SK-N-SH treated with all-trans-retinoic acid at 6 μM for 48 hours (cell line): ENCODE data around the gene GLRX5.

Experiments used
- ARNTL ChIP-seq: fragments of 450-650 bp; formaldehyde crosslinking; IDR thresholded peaks from 2 replicates; pipeline ENCODE4 v1.5.0; 2020; ENCODE audit warnings: low read depth, mild to moderate bottlenecking, moderate library complexity, borderline replicate concordance
- ESRRG ChIP-seq: fragments of 250-450 bp; sonication (Bioruptor Pico); IDR thresholded peaks from 2 replicates; pipeline ENCODE4 v1.6.1; 2021; ENCODE audit warnings: mild to moderate bottlenecking
- OSR1 ChIP-seq: fragments of 250-450 bp; sonication (Bioruptor Pico); IDR thresholded peaks from 2 replicates; pipeline ENCODE4 v1.8.0; 2022; ENCODE audit warnings: moderate library complexity, mild to moderate bottlenecking, inconsistent platforms
- PATZ1 ChIP-seq: fragments of 250-450 bp; sonication (Bioruptor Pico); IDR thresholded peaks from 2 replicates; pipeline ENCODE4 v1.8.0; 2020; ENCODE audit warnings: mild to moderate bottlenecking, moderate library complexity, borderline replicate concordance
- PPARA ChIP-seq: fragments of 250-450 bp; sonication (Bioruptor Pico); IDR thresholded peaks from 2 replicates; pipeline ENCODE4 v1.5.0; 2020; ENCODE audit warnings: mild to moderate bottlenecking, borderline replicate concordance
- RARB ChIP-seq: fragments of 250-450 bp; sonication (Bioruptor Pico); IDR thresholded peaks from 2 replicates; pipeline ENCODE4 v1.8.0; 2021; ENCODE audit warnings: mild to moderate bottlenecking, moderate library complexity
- TCF4 ChIP-seq: fragments of 250-450 bp; sonication (Bioruptor Pico); IDR thresholded peaks from 2 replicates; pipeline ENCODE4 v1.8.0; 2021; ENCODE audit warnings: mild to moderate bottlenecking, moderate library complexity, borderline replicate concordance
- TOX ChIP-seq: fragments of 250-450 bp; sonication (Bioruptor Pico); IDR thresholded peaks from 2 replicates; pipeline ENCODE4 v1.8.0; 2021; ENCODE audit warnings: mild to moderate bottlenecking, moderate library complexity, borderline replicate concordance
- ZFP3 ChIP-seq: fragments of 250-450 bp; sonication (Bioruptor Pico); IDR thresholded peaks from 2 replicates; pipeline ENCODE4 v1.5.0; 2020; ENCODE audit warnings: mild to moderate bottlenecking, moderate library complexity
- ZFP30 ChIP-seq: fragments of 450-650 bp; formaldehyde crosslinking; IDR thresholded peaks from 2 replicates; pipeline ENCODE4 v1.5.0; 2022; ENCODE audit warnings: mild to moderate bottlenecking, moderate library complexity
- ZNF70 ChIP-seq: fragments of 450-650 bp; formaldehyde crosslinking; IDR thresholded peaks from 2 replicates; pipeline ENCODE4 v1.5.0; 2020; ENCODE audit warnings: mild to moderate bottlenecking, moderate library complexity
- TF ChIP-seq, protein P1 (sequence below): fragments of 250-450 bp; sonication (Bioruptor Pico); IDR thresholded peaks from 2 replicates; pipeline ENCODE4 v1.5.1; 2021; ENCODE audit warnings: mild to moderate bottlenecking, moderate library complexity

- TF ChIP-seq RARB (CRISPR knock-in tag), result no peak
- no peak for TF ChIP-seq OSR1 (CRISPR knock-in tag)
- no peak for TF ChIP-seq ARNTL
- TF ChIP-seq TCF4, result no peak
- TF ChIP-seq ZFP30 (CRISPR knock-in tag), result no peak
- TF ChIP-seq ZNF70 (CRISPR knock-in tag), result no peak
- TF ChIP-seq TOX (CRISPR knock-in tag), result no peak
- TF ChIP-seq, protein P1, sequence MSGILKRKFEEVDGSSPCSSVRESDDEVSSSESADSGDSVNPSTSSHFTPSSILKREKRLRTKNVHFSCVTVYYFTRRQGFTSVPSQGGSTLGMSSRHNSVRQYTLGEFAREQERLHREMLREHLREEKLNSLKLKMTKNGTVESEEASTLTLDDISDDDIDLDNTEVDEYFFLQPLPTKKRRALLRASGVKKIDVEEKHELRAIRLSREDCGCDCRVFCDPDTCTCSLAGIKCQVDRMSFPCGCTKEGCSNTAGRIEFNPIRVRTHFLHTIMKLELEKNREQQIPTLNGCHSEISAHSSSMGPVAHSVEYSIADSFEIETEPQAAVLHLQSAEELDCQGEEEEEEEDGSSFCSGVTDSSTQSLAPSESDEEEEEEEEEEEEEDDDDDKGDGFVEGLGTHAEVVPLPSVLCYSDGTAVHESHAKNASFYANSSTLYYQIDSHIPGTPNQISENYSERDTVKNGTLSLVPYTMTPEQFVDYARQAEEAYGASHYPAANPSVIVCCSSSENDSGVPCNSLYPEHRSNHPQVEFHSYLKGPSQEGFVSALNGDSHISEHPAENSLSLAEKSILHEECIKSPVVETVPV (CRISPR knock-in tag), result no peak
- TF ChIP-seq PATZ1 (CRISPR knock-in tag), result no peak
- no peak for TF ChIP-seq ZFP3 (CRISPR knock-in tag)
- no peak for TF ChIP-seq PPARA
- no peak for TF ChIP-seq ESRRG (CRISPR knock-in tag)
These were observed 4.1 kb downstream of the GLRX5 start for GRCh38 chr14:95538801-95539509.
